Measurements from ENCODE around the gene MINDY4.

- TF ChIP-seq CTCF (IDR thresholded peaks at IDR 0.05) = no peak
- no peak for TF ChIP-seq POLR2A (IDR thresholded peaks at IDR 0.05)
- TF ChIP-seq EP300 (IDR thresholded peaks at IDR 0.05) = no peak
Measured at GRCh38 chr7:30859202-30859939, 88.2 kb downstream of the MINDY4 start.
